Tibial nerve (tissue), 4 donors: ENCODE measurements around the gene EYA2. TPM values are rescaled to one million over a fixed set of nuclear protein-coding genes. Genes with fewer than 3 reads are reported as not detected.
A peak's percentile ranks its signal among the peaks of the same experiment; 100 is the strongest.

Experiments used
- DNase-seq, 2 donors: peaks; one replicate each; pipeline ENCODE4 v3.0.0-alpha.2; 2019; ENCODE audit warnings: low spot score in 2 of 2
- H3K27ac ChIP-seq, 4 donors: fragments of 200-600 bp; sonication (generic) in 3 of 4; one replicate each; pipeline ENCODE4 v1.5.1; 2017 to 2019; ENCODE audit warnings: mild to moderate bottlenecking in 1 of 4
- H3K27me3 ChIP-seq, 2 donors: fragments of 200-600 bp; sonication (generic) in 1 of 2; one replicate each; pipeline versions ENCODE4 v1.5.1 to v1.6.0; 2017 to 2019
- H3K36me3 ChIP-seq, 3 donors: fragments of 200-600 bp; sonication (generic); one replicate each; pipeline ENCODE4 v1.5.1; 2018 to 2019
- H3K4me1 ChIP-seq, 4 donors: fragments of 200-600 bp; sonication (generic) in 3 of 4; one replicate each; pipeline ENCODE4 v1.5.1; 2017 to 2019
- H3K4me3 ChIP-seq, 4 donors: fragments of 200-600 bp; sonication (generic) in 3 of 4; one replicate each; pipeline ENCODE4 v1.5.1; 2017 to 2019; ENCODE audit warnings: mild to moderate bottlenecking in 1 of 4, moderate library complexity in 1 of 4
- H3K9me3 ChIP-seq, 4 donors: fragments of 200-600 bp; sonication (generic) in 3 of 4; one replicate each; pipeline ENCODE4 v1.5.1; 2017 to 2019
- CTCF ChIP-seq, 5 experiments: fragments of 200-600 bp in 3 of 5; fragments of 450-650 bp in 2 of 5; sonication (generic) in 3 of 5; IDR thresholded peaks; one replicate each; pipeline ENCODE4 v1.5.1; 2016 to 2019; ENCODE audit warnings: antibody characterized with exemption in 5 of 5, mild to moderate bottlenecking in 3 of 5, moderate library complexity in 2 of 5
- EP300 ChIP-seq, 2 donors: sonication (generic); formaldehyde crosslinking; IDR thresholded peaks; one replicate each; pipeline ENCODE4 v1.6.1; 2017; ENCODE audit warnings: antibody characterized with exemption in 2 of 2, mild to moderate bottlenecking in 1 of 2
- POLR2A ChIP-seq, 2 donors: fragments of 450-650 bp; IDR thresholded peaks; one replicate each; pipeline ENCODE4 v1.6.1; 2017; ENCODE audit warnings: antibody characterized with exemption in 2 of 2, mild to moderate bottlenecking in 2 of 2, moderate library complexity in 2 of 2
- WGBS, 2 donors: methylation state at CpG; one replicate each; pipeline ENCODE4 v1.1.5; 2018; 5-methylcytosine and 5-hydroxymethylcytosine counted together
- total RNA-seq, 4 donors: library from RNA; depleted of rRNA; stranded (reverse); fragments of >200 nt; gene quantifications; one replicate each; pipeline ENCODE4 v1.1.0, GENCODE V29; 2016

The EYA2 gene
- total RNA-seq, 4 donors from 2014 or later, result 13.8 to 25.5 (median 20.2) TPM

- no peak for TF ChIP-seq POLR2A (IDR thresholded peaks at IDR 0.05)
- no peak for TF ChIP-seq EP300 (IDR thresholded peaks at IDR 0.05)
- no peak for TF ChIP-seq CTCF (IDR thresholded peaks at IDR 0.05)
- 28 to 54% methylated on average over 5 of the region's 5 CpGs for WGBS, 2 donors
- H3K4me3 ChIP-seq, result no peak overlapping the region
- peak overlapping the region; percentile 70 to 96 (median 89) for H3K27ac ChIP-seq
- peaks cover 4 to 54% (median 34%) of the 10 kb centered on the region in 4 donors for H3K4me1 ChIP-seq
- no peaks in the 10 kb centered on the region for H3K9me3 ChIP-seq
- H3K27me3 ChIP-seq, result no peaks in the 10 kb centered on the region
- no peaks in the 10 kb centered on the region for H3K36me3 ChIP-seq
- DNase-seq, result no peak
Observed at GRCh38 chr20:47126709-47127108, 232.1 kb downstream of the EYA2 start.

GRCh38 chr20:47127546-47127945 is 232.9 kb downstream of the EYA2 start:
- Histone ChIP-seq H3K4me3 (no peak overlapping the region), H3K9me3 (no peaks in the 10 kb centered on the region), H3K27me3 (no peaks in the 10 kb centered on the region), H3K36me3 (peaks cover 0 to 4% (median 0%) of the 10 kb centered on the region in 3 donors), H3K4me1 (peaks cover 4 to 51% (median 34%) of the 10 kb centered on the region in 4 donors), H3K27ac (peak overlapping the region; percentile 70 to 96 (median 89))
- TF ChIP-seq EP300 (IDR thresholded peaks at IDR 0.05), result no peak
- 91 to 92% methylated on average over 5 of the region's 5 CpGs for WGBS, 2 donors
- no peak for DNase-seq

GRCh38 chr20:47127999-47128398 is 233.4 kb downstream of the EYA2 start:
- peaks cover 4 to 51% (median 34%) of the 10 kb centered on the region in 4 donors for H3K4me1 ChIP-seq
- H3K27ac ChIP-seq, result peak overlapping the region in 3 of 4 donors; percentile 84 to 96 (median 94)
- no peaks in the 10 kb centered on the region for H3K9me3 ChIP-seq
- no peak for DNase-seq
- no peaks in the 10 kb centered on the region for H3K27me3 ChIP-seq
- peaks cover 0 to 4% (median 0%) of the 10 kb centered on the region in 3 donors for H3K36me3 ChIP-seq
- H3K4me3 ChIP-seq, result no peak overlapping the region
- WGBS, 2 donors, result 51 to 55% methylated on average over 6 of the region's 6 CpGs
- TF ChIP-seq CTCF (IDR thresholded peaks at IDR 0.05), result no peak
- no peak for TF ChIP-seq POLR2A (IDR thresholded peaks at IDR 0.05)
- TF ChIP-seq EP300 (IDR thresholded peaks at IDR 0.05), result no peak

- no peaks in the 10 kb centered on the region for H3K9me3 ChIP-seq
- TF ChIP-seq EP300 (IDR thresholded peaks at IDR 0.05), result no peak
- no peak for TF ChIP-seq CTCF (IDR thresholded peaks at IDR 0.05)
- no peak for TF ChIP-seq POLR2A (IDR thresholded peaks at IDR 0.05)
- H3K4me3 ChIP-seq, result no peak overlapping the region
- DNase-seq, result no peak
- WGBS, 2 donors, result 90 to 92% methylated on average over 1 of the region's 1 CpG
- H3K4me1 ChIP-seq, result peaks cover 4 to 39% (median 25%) of the 10 kb centered on the region in 4 donors
- no peaks in the 10 kb centered on the region for H3K27me3 ChIP-seq
- peak overlapping the region in 3 of 4 donors; percentile 1 to 96 (median 94) for H3K27ac ChIP-seq
- H3K36me3 ChIP-seq, result peaks cover 0 to 4% (median 0%) of the 10 kb centered on the region in 3 donors
Observed at GRCh38 chr20:47129306-47129705, 234.7 kb downstream of the EYA2 start.

GRCh38 chr20:47133809-47134456 is 239.3 kb downstream of the EYA2 start:
- H3K4me1 ChIP-seq, result peaks cover 0 to 8% (median 6%) of the 10 kb centered on the region in 4 donors
- H3K4me3 ChIP-seq, result no peak overlapping the region
- peak overlapping the region in 3 of 4 donors; percentile 23 to 82 (median 30) for H3K27ac ChIP-seq
- TF ChIP-seq CTCF (IDR thresholded peaks at IDR 0.05), result no peak
- TF ChIP-seq EP300 (IDR thresholded peaks at IDR 0.05), result no peak
- TF ChIP-seq POLR2A (IDR thresholded peaks at IDR 0.05), result no peak
- no peak for DNase-seq
- no peaks in the 10 kb centered on the region for H3K27me3 ChIP-seq
- no peaks in the 10 kb centered on the region for H3K9me3 ChIP-seq
- WGBS, 2 donors, result 88% methylated on average over 3 of the region's 3 CpGs
- H3K36me3 ChIP-seq, result peaks cover 0 to 4% (median 0%) of the 10 kb centered on the region in 3 donors
